GM18502 (cell line): ENCODE results near the gene TEAD1.

Experiments used
- ATAC-seq: cut with Tn5 transposase; IDR thresholded peaks from one replicate; pipeline ENCODE4 v1.9.1; 2021; ENCODE audit warnings: mild to moderate bottlenecking; ENCODE audit not compliant: unreplicated experiment, poor library complexity

TEAD1 gene

DNA sequence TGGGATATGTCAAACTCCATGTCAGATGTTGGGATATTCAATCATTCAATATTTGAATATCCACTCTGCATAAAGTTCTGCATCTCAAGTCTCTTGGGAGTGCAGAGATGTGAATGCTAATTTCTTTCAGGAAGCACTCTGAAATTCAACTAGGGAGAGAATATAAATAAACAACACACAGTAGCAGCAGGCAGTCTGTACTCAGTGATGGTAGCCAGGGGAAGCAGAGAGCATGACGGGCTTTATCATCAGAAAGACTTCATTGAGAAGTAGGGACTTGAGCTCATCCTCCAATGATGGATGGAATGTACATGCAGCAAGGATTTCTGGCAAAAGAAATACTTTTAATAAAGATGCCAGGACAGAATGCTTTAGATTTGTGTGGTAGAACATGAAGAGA lies 9.8 kb upstream of the TEAD1 start:
- ATAC-seq: no peak

DNA sequence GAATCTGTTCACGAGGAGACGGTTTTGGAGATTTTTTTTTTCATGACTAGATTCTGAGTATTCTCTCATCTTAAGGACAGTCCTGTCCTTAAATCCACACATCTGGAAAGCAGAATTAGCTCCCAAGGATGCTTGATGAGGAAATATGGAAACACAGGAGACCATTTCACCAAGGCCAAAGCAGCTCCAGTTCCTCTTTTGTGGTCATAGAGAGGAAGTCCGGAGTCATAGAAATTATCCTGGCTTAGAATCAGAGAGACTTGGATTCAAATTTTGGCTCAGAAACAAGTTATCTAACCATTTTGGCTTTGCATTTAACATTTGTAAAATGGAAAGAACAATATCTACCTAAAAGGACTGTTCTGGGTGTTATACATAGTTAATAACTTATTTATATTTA lies 7.3 kb upstream of the TEAD1 start:
- ATAC-seq: no peak

GRCh38 chr11:12667646-12668045 lies 6.6 kb upstream of the TEAD1 start:
- ATAC-seq: no peak

- no peak for ATAC-seq
Measured at GRCh38 chr11:12668166-12668565, 6.1 kb upstream of the TEAD1 start.

DNA sequence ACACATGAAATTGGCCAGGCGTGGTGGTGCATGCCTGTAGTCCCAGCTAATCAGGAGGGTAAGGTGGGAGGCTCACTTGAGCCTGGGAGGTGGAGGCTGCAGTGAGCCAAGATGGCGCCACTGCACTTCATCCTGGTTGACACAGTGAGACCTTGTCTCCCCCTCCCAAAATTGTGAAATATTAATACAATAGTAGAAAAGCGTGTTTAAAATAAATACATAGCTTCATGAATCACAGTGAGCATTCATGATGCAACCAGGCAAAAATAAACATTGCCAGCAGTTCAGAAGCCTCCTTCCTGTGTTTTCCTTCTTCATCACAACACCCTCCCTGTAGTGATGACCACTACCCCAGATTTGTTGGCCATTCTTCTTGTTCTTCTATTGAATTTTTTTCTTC lies 4.3 kb upstream of the TEAD1 start:
- ATAC-seq: no peak

- ATAC-seq: no peak
Measured at GRCh38 chr11:12671370-12671769, 2.9 kb upstream of the TEAD1 start.

DNA sequence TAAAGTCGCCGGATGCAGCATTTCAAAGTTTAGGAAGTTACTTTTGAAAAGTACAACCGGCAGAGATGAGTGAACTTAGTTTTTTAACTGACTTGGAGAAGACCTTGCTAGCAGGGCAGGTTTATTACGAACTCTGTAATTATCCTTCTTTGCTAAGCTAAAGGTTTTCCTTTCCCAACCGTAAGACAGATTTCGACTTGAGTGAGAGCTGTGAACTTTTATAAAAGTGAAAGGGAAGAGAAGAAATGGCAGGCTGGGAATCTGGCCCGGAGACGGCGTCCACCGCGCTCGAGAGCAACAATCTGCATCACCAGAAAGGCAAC lies 659 bp upstream of the TEAD1 start:
- peak; percentile 31 for ATAC-seq

- ATAC-seq: no peak
Measured at GRCh38 chr11:12674571-12674935, 332 bp downstream of the TEAD1 start.

- no peak for ATAC-seq
Measured at GRCh38 chr11:12674936-12675696, 895 bp downstream of the TEAD1 start.

DNA sequence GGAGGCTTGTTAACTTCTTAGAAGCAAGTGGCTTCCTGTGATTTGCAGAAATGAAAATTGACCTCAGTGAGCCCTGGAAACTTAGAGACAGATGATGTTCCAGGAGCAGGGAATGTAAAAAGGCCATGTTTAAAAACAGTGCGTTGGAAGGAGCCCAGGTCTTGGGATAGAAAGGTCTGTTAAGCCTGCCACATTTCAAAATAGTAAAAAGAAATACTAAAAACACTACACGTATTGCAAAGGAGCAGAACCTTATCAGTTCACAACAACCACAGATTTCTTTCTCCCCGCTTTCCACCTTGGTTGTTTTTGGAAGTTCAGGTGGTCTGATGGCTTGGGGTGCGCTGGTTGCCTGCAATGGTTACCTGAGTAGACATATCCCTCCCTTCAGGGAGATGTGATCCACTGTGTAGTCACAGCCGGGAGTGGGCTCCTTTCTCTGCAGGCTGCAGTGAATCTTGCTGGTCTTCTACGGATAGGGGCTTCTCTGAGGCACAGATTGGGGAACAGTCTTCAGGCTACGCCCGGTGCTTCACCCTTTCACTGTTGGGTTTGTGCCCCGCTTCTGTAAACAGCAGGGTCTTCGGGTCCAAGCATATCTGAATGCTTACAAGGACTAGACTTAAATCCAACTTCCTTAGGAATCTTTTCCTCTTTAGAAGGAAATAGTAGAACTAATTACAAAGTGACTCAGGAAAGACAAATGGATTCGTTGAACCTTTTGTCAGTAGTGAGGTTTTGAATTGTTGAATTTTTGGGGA lies 1.9 kb downstream of the TEAD1 start:
- no peak for ATAC-seq

DNA sequence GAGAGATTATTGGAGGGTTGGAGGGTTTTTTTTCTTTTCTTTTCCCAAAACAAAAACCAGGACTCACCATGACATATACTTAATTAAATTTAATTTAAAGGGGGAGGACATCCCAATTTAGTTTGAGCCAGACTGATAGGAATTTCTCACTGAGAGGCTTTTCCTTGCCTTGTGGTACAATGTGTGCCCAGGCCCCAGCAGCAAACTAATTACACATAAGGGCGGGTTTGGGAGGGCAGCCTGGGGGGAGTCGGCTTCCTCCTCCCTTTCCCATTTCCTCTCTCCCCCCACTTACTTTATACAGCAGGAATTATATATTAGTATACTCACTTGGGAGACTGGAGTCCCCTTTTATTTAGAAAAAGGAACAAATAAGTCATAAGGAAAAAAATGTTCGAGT lies 2.9 kb downstream of the TEAD1 start:
- ATAC-seq: no peak

DNA sequence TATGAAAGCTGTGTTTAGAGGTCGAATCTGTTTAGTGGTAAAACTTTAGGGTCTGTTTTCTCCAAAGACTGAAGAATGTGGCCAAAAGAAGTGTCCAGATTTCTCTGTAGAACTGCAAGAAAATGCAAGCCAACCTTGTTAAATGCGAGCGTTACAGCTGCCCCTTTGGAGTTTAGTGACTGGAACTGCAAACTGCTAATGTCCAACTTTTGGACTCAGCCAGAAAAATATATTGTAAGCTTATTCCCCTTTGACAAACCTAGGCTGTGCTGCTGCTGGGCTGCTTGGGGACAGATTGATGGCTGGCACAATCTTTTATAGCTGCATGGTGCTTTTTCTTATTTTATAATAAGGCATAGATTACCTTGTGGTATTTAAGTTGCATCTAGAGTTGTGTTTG lies 3.9 kb downstream of the TEAD1 start:
- no peak for ATAC-seq

- no peak for ATAC-seq
Measured at GRCh38 chr11:12678991-12679390, 4.8 kb downstream of the TEAD1 start.

DNA sequence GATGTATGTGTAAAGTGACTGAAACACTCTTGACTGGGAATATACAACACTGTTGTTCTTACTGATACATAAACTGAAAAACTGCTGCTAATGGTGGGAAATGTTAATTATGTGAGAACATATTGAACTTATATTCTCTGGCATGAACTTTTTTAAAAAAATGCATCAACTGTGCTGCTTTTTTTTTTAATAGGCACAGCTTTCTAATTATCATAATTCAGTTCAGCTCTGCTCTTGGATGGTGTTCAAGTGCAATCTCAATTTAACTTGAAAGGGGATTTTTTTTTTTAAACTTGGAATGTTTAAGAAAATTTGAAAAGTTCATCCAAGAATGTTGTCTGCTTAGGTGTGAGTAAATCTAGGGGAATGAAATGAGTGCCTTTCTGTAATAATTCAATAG lies 5.2 kb downstream of the TEAD1 start:
- ATAC-seq: no peak

- ATAC-seq: no peak
Measured at GRCh38 chr11:12680246-12680939, 6.2 kb downstream of the TEAD1 start.

- no peak for ATAC-seq
Measured at GRCh38 chr11:12680940-12681258, 6.7 kb downstream of the TEAD1 start.

DNA sequence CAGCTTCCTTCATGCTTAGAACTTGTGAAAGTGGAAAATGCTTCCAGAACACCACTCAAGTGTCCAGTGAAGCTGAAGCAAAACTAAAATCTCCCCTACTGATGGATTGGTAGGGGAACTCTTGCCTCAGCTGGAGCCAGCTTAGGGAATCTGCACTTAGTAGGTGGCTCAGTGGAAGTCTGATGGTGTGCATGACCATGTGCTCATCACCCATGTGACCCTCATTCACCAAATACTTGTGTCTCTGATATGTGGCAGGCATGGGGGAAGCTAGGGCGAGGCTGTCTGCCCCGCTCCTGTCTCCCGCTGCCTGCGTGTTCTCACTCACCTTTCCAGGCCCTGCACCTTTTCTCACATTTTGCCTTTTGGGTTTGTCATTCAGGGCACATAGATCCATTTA lies 7.2 kb downstream of the TEAD1 start:
- ATAC-seq: no peak

DNA sequence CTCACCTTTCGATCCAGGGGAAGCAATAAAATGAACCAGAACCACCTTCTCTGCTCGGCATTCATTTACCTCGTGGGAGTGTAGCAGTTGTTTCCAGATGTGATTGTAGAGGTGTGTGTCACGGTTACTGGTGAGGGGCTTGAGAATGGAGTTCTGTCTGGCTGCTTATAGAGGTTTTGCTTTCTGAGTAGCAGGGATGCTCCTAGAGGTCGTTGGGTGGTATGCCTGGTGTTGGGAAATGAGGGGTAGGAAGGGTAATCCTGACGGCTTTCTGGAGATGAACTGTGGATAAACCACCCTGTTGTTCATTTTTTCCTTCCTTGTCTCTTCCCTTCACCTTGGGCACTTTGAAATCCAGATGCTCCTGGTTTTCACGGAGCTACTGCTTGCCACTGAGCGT lies 8.1 kb downstream of the TEAD1 start:
- ATAC-seq: no peak

- no peak for ATAC-seq
Measured at GRCh38 chr11:12682737-12683500, 8.7 kb downstream of the TEAD1 start.

GRCh38 chr11:12683874-12684273 lies 9.7 kb downstream of the TEAD1 start:
- no peak for ATAC-seq

DNA sequence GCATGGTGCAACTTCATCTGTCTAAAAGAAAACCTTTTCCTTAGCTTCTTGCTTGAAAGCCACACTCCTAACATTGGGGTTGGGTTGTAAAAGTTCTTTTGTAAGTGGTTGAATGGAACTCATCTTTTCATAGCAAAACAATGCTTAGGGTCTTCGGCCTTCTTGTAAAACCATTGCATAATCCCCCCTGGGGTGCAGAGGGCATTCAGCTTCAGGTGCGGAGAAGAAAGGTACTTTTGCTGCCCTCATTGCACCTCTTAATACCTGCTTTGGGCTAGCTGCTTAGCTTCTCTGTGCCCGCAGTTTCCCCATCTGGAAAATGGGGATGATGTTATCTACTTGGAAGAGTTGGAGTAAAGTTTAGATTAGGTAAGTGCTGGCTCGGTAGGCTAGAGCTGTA lies 10.1 kb downstream of the TEAD1 start:
- no peak for ATAC-seq
